HepG2 (cell line): Measurements from ENCODE around the gene ARHGAP20. TPM values are rescaled to one million over a fixed set of nuclear protein-coding genes. Genes with fewer than 3 reads are reported as not detected.

Source experiments
- ATAC-seq: fragments of 200-7000 bp; cut with Tn5 transposase; 3 replicates; pipeline ENCODE4 v1.9.1; 2020; ENCODE audit warnings: mild to moderate bottlenecking, moderate library complexity
- BruUV-seq: library from RNA; stranded (reverse); fragments of 400-500 nt; replicated peaks from 2 replicates; lab custom pipeline; 2021; lab: Mats Ljungman, UMichigan
- CTCF ChIA-PET: fragments of 300-600 bp; formaldehyde crosslinking; extraction: SDS; loops from one replicate; lab custom pipeline; 2021; ENCODE audit warnings: low total read pairs, inconsistent platforms, low intra/inter-chr PET ratio; lab: Yijun Ruan, JAX
- POLR2A ChIA-PET: fragments of 350-600 bp; sonication (Branson Sonifier 250); formaldehyde crosslinking; loops from one replicate; lab custom pipeline; 2020; ENCODE audit warnings: antibody characterized with exemption, inconsistent platforms; lab: Yijun Ruan, JAX
- DNase-seq: peaks from one replicate; pipeline ENCODE4 v3.0.0-alpha.2; 2015; ENCODE audit warnings: low spot score
- FAIRE-seq: peaks from 3 replicates; lab custom pipeline; 2011; peaks lifted over from hg19 to GRCh38; lab: Jason Lieb, UNC
- H2AFZ ChIP-seq: one replicate; pipeline ENCODE4 v1.6.1; 2011; ENCODE audit warnings: low read length, inconsistent platforms
- H3K27ac ChIP-seq: fragments of 300-600 bp; 3 replicates; pipeline ENCODE4 v1.8.0; 2011; ENCODE audit warnings: mixed run types, mild to moderate bottlenecking, mixed read lengths, low read length, inconsistent platforms; ENCODE audit not compliant: insufficient read depth; ENCODE audit errors: extremely low read length
- H3K27me3 ChIP-seq, 2 experiments: fragments of 200-600 bp in 1 of 2; 2 replicates in 1 of 2; 3 replicates in 1 of 2; pipeline versions ENCODE4 v1.6.0 to v1.8.0; 2011; ENCODE audit warnings: low read length in 2 of 2, mild to moderate bottlenecking in 2 of 2, moderate library complexity in 2 of 2, inconsistent platforms in 1 of 2; ENCODE audit not compliant: insufficient read depth in 2 of 2, control insufficient read depth in 1 of 2
- H3K36me3 ChIP-seq, 2 experiments: fragments of 200-600 bp in 1 of 2; replicated peaks in 1 of 2; 2 replicates in 1 of 2; 3 replicates in 1 of 2; pipeline versions ENCODE4 v1.5.1 to v1.8.0; 2011; ENCODE audit warnings: low read length in 2 of 2, inconsistent platforms in 1 of 2; ENCODE audit not compliant: insufficient read depth in 2 of 2, control insufficient read depth in 1 of 2
- H3K4me1 ChIP-seq: 2 replicates; pipeline ENCODE4 v1.5.1; 2012; ENCODE audit warnings: low read length, inconsistent platforms; ENCODE audit not compliant: insufficient read depth
- H3K4me2 ChIP-seq: 2 replicates; pipeline ENCODE4 v1.6.0; 2011; ENCODE audit warnings: low read depth, low read length, inconsistent platforms
- H3K4me3 ChIP-seq, 3 experiments: fragments of 200-600 bp in 1 of 3; sonication (generic), shearing (Covaris generic) in 1 of 3; replicated peaks in 1 of 3; 2 replicates each; pipeline ENCODE4 v1.5.1; 2011 to 2016; ENCODE audit warnings: low read length in 3 of 3, inconsistent platforms in 2 of 3, low read depth in 2 of 3, mild to moderate bottlenecking in 2 of 3, control low read depth in 1 of 3, mixed read lengths in 1 of 3; ENCODE audit not compliant: insufficient read depth in 1 of 3
- H3K79me2 ChIP-seq: one replicate; pipeline ENCODE4 v1.6.1; 2011; ENCODE audit warnings: low read length, inconsistent platforms; ENCODE audit not compliant: insufficient read depth
- H3K9ac ChIP-seq: 2 replicates; pipeline ENCODE4 v1.6.0; 2011; ENCODE audit warnings: mild to moderate bottlenecking, low read depth, low read length, inconsistent platforms; ENCODE audit not compliant: insufficient read depth
- H3K9me3 ChIP-seq: 2 replicates; pipeline ENCODE4 v1.5.1; 2012; ENCODE audit warnings: mild to moderate bottlenecking, low read length
- H4K20me1 ChIP-seq: 2 replicates; pipeline ENCODE4 v1.6.0; 2011; ENCODE audit warnings: inconsistent platforms, mild to moderate bottlenecking, low read length, moderate library complexity; ENCODE audit not compliant: insufficient read depth
- GABPA ChIP-seq, 2 experiments: IDR thresholded peaks; 2 replicates each; pipeline ENCODE4 v1.6.1; 2011 to 2016; ENCODE audit warnings: low read depth in 2 of 2, low read length in 1 of 2, missing biosample characterization in 1 of 2, missing genetic modification characterization in 1 of 2
- PBX2 ChIP-seq: IDR thresholded peaks from 2 replicates; pipeline ENCODE4 v1.6.1; 2016; ENCODE audit warnings: control low read depth
- ZBTB1 ChIP-seq: sonication (generic); formaldehyde crosslinking; IDR thresholded peaks from 2 replicates; pipeline ENCODE4 v1.4.0; 2020; ENCODE audit warnings: missing genetic modification reagents, borderline replicate concordance
- ZNF350 ChIP-seq: sonication (generic); formaldehyde crosslinking; IDR thresholded peaks from 2 replicates; pipeline ENCODE4 v1.4.0; 2020; ENCODE audit warnings: mild to moderate bottlenecking, low read depth, missing genetic modification reagents, borderline replicate concordance
- ZNF646 ChIP-seq: sonication (generic); formaldehyde crosslinking; IDR thresholded peaks from 2 replicates; pipeline ENCODE4 v1.9.0; 2021; ENCODE audit warnings: mild to moderate bottlenecking, missing genetic modification reagents
- WGBS: methylation state at CpG from one replicate; pipeline ENCODE4 v1.1.6; 2017; ENCODE audit warnings: low lambda C conversion rate; 5-methylcytosine and 5-hydroxymethylcytosine counted together
- in situ Hi-C: cut with HindIII; loops from 2 replicates; pipeline ENCODE4 v1.10.0; 2017; ENCODE audit warnings: low pct_unique_long_range_greater_than_20kb; ENCODE audit not compliant: extremely low pct_ligation_motif_present
- intact Hi-C: fragments of 100-400 bp; cut with micrococcal nuclease; formaldehyde crosslinking; loops from one replicate; pipeline ENCODE4 v1.10.0; 2022; ENCODE audit not compliant: unreplicated experiment
- polyA plus RNA-seq, 8 experiments: library from polyadenylated mRNA; depleted of rRNA in 3 of 8; stranded (reverse) in 7 of 8; unstranded in 1 of 8; fragments of >200 nt; fragmentation: Illumina TruSeq in 4 of 8; extraction: Trizol in 4 of 8; gene quantifications; 2 replicates each; pipeline versions ENCODE4 v1.2.1 to v1.2.3, GENCODE V29; 2011 to 2016; ENCODE audit warnings: low read depth in 4 of 8, missing spikeins in 1 of 8, mixed read lengths in 1 of 8; ENCODE audit not compliant: insufficient read depth in 1 of 8
- total RNA-seq, 5 experiments: library from RNA; depleted of rRNA; stranded (reverse); fragments of >200 nt; fragmentation: Illumina TruSeq; extraction: Trizol; gene quantifications; 2 replicates each; pipeline ENCODE4 v1.2.3, GENCODE V29; 2016; ENCODE audit warnings: low read depth in 1 of 5

Gene ARHGAP20
- total and polyA plus RNA-seq, 2 of the 13 experiments (the other 11 are each of a cell fraction or from before 2014, with no cell fraction given): not detected

- intact Hi-C loops: no loop called here
- Histone ChIP-seq H3K4me2 (no peak overlapping the region), H3K79me2 (no peaks in the 10 kb centered on the region)
- TF ChIP-seq ZBTB1 (CRISPR knock-in tag): no peak
- TF ChIP-seq ZNF350: no peak
- TF ChIP-seq PBX2 (CRISPR knock-in tag): no peak
- TF ChIP-seq ZNF646: no peak
- TF ChIP-seq GABPA (IDR thresholded peaks at IDR 0.05; ENCODE audit: low read depth, low read length): no peak
- no peak for TF ChIP-seq GABPA (CRISPR knock-in tag; IDR thresholded peaks at IDR 0.05; ENCODE audit: low read depth)
- TF ChIP-seq, all 625 proteins: peak for 0
- DNase-seq: no peak
- Histone ChIP-seq H3K9ac (no peak overlapping the region), H3K36me3 (no peaks in the 10 kb centered on the region), H3K27ac (no peak overlapping the region), H3K4me3 (no peak overlapping the region), H2AFZ (no peak overlapping the region), H4K20me1 (no peaks in the 10 kb centered on the region), H3K27me3 (no peaks in the 10 kb centered on the region), H3K9me3 (no peaks in the 10 kb centered on the region), H3K4me1 (no peaks in the 10 kb centered on the region)
- POLR2A ChIA-PET: no interaction called here
- in situ Hi-C loops: no loop called here
- FAIRE-seq: no peak
- ATAC-seq: no peak
- WGBS: 0% methylated on average over 3 of the region's 3 CpGs
- CTCF ChIA-PET: no interaction called here
- no TSS peak for BruUV-seq
Measured at GRCh38 chr11:110720431-110721275, 8.4 kb upstream of the ARHGAP20 start.
